Measurements from ENCODE around the gene RAP1A.

RAP1A gene

DNA sequence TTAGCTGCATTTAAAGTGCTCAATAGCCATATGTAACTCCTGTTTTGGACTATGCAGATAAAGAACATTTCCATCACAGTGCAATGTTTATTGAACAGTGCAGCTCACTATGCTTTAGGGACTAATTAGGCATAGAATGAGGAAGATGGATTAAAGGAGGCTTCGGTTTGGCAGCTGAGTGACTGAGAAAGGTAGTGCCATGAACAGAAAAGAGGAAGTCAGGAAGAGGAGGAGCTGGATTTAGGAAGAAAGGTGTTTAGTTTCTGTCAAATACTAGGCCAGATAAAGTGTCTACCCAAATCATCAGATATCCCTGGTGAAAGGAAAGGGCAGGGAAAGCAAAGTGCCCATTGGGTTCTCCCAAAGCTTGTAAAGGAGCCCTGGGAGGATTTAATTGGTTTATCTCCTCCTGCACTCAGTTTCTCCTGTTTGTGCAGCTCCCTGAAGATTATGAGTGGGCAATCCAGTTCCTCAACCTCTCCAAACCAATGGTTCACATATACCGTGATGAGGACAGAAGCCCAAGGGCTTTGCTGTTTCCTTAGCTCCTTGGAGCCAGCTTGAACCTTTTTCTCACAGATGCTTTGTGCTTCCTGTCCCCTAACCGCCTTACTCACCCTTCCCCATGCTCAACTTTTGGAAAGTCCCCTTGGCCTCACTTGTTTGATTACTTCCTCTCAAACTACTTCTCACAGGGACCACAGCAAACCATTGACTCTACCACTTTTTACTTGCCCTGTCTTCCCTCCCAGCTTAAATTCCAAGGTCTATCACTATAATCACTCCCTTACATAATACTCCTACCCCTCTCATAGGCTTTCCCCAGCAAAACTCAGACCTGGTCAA lies 3.5 kb upstream of the RAP1A start:
- 89% methylated on average over 3 of the region's 3 CpGs for WGBS
- Histone ChIP-seq H3K4me1 (ENCODE audit: insufficient read depth, low read length) (peaks cover 11% of the 10 kb centered on the region), H3K4me3 (ENCODE audit: low read length) (no peak overlapping the region), H3K9ac (ENCODE audit: low read depth, low read length) (no peak overlapping the region), H3K36me3 (ENCODE audit: insufficient read depth, low read length) (no peaks in the 10 kb centered on the region), H3K9me3 (ENCODE audit: insufficient read depth, low read depth, low read length) (no peaks in the 10 kb centered on the region), H3K27ac (ENCODE audit: low read depth, low read length) (no peak overlapping the region), H3K27me3 (ENCODE audit: insufficient read depth, low read length) (no peaks in the 10 kb centered on the region)

- Histone ChIP-seq H3K4me3 (ENCODE audit: low read length) (no peak overlapping the region), H3K36me3 (ENCODE audit: insufficient read depth, low read length) (no peaks in the 10 kb centered on the region), H3K27me3 (ENCODE audit: insufficient read depth, low read length) (no peaks in the 10 kb centered on the region), H3K4me1 (ENCODE audit: insufficient read depth, low read length) (peaks cover 16% of the 10 kb centered on the region), H3K9ac (ENCODE audit: low read depth, low read length) (no peak overlapping the region), H3K9me3 (ENCODE audit: insufficient read depth, low read depth, low read length) (no peaks in the 10 kb centered on the region), H3K27ac (ENCODE audit: low read depth, low read length) (no peak overlapping the region)
- WGBS: 89% methylated on average over 2 of the region's 2 CpGs
Observed at GRCh38 chr1:111618081-111618480, 1.5 kb upstream of the RAP1A start.

DNA sequence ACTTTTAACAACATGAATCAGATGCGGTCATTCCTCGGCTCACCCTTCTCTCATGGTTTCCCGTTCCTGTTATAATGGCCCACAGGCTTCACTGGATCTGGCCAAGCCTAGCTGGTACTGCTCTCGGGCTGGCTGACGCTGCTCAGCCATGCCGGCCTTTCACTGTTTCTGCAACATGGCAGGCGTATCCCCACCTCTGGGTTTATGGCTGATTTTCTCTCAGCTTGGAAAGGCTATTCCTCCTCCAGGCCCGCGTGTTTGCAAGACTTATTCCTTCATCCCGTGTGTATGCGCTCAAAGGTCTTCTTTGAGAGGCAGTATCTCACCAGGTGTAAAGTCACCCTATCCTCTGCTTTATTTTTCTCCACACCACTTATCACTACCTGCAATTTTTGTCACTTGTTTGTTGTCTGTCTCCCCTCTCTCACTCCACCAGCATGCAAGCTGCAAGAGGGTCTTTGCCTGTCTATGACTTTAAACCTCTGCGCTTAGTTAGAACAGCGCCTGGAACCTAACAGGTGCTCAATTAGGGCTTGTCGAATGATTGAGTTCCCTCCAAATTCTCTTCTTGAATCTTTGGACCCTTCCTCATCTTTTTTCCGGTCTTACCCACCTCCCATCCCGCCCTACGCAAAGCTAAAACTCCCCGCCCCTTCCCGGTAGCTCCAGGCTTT lies 491 bp upstream of the RAP1A start:
- Histone ChIP-seq H3K9me3 (ENCODE audit: insufficient read depth, low read depth, low read length) (no peaks in the 10 kb centered on the region), H3K27me3 (ENCODE audit: insufficient read depth, low read length) (no peaks in the 10 kb centered on the region), H3K27ac (ENCODE audit: low read depth, low read length) (no peak overlapping the region), H3K4me3 (ENCODE audit: low read length) (peak overlapping the region; percentile 60), H3K9ac (ENCODE audit: low read depth, low read length) (peak overlapping the region; percentile 56), H3K4me1 (ENCODE audit: insufficient read depth, low read length) (peaks cover 16% of the 10 kb centered on the region), H3K36me3 (ENCODE audit: insufficient read depth, low read length) (no peaks in the 10 kb centered on the region)
- 59% methylated on average over 19 of the region's 19 CpGs for WGBS

DNA sequence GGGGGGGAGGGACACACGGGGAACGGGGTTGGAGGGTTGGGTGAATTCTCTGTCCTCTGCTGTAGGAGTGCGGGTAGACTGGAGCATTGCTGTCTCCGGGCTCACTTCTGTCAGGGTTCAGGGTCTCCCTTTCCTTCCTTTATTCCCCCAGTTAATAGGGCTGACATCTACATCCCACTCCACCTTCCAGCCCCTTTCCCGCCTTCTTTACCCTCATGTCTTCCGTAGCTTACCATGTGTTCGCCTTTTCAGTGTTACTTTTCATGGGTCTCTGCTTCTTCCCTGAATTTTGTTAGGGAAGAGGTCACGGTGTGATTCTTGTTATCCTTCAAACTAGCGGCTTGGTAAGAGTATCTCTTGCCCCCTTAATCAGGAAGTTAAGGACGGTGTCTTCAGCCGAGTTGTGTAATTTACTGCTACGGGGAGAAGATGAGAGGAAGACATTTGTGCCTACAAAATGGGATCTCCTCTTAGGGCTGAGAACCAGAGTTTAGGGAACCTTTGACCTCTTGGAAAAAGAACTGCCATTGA lies 917 bp downstream of the RAP1A start:
- H3K9me3 ChIP-seq (ENCODE audit: insufficient read depth, low read depth, low read length): no peaks in the 10 kb centered on the region
- 3% methylated on average over 10 of the region's 12 CpGs for WGBS
- no peaks in the 10 kb centered on the region for H3K27me3 ChIP-seq (ENCODE audit: insufficient read depth, low read length)
- peaks cover 16% of the 10 kb centered on the region for H3K4me1 ChIP-seq (ENCODE audit: insufficient read depth, low read length)
- peak overlapping the region; percentile 60; the same call in 1 of the 2 replicates for H3K9ac ChIP-seq (ENCODE audit: low read depth, low read length)
- H3K4me3 ChIP-seq (ENCODE audit: low read length): peak overlapping the region; percentile 87
- no peaks in the 10 kb centered on the region for H3K36me3 ChIP-seq (ENCODE audit: insufficient read depth, low read length)
- no peak overlapping the region for H3K27ac ChIP-seq (ENCODE audit: low read depth, low read length)

DNA sequence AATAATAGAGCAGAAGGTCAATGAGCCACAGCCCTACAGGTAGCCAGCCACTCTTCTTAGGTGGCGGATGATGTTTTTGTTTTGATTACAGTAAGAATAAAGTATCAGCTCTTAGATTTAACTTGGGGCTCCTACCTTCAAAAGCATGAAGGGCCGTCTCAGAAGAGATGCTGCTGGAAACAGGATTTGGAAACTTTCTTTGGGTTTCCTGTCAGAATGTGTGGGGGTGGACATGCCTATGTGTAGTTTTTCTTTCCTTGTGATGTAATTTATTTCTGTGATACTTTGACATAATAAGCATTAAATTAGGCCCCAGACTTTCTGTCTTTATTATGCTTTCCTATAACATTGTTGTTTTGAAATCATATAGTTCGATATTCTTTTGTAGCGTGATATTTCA lies 1.5 kb downstream of the RAP1A start:
- Histone ChIP-seq H3K9me3 (ENCODE audit: insufficient read depth, low read depth, low read length) (no peaks in the 10 kb centered on the region), H3K4me1 (ENCODE audit: insufficient read depth, low read length) (peaks cover 16% of the 10 kb centered on the region), H3K27ac (ENCODE audit: low read depth, low read length) (no peak overlapping the region), H3K9ac (ENCODE audit: low read depth, low read length) (peak overlapping the region; percentile 60; the same call in 1 of the 2 replicates), H3K36me3 (ENCODE audit: insufficient read depth, low read length) (no peaks in the 10 kb centered on the region), H3K4me3 (ENCODE audit: low read length) (peak overlapping the region; percentile 87), H3K27me3 (ENCODE audit: insufficient read depth, low read length) (no peaks in the 10 kb centered on the region)
- WGBS: 84% methylated on average over 4 of the region's 4 CpGs

DNA sequence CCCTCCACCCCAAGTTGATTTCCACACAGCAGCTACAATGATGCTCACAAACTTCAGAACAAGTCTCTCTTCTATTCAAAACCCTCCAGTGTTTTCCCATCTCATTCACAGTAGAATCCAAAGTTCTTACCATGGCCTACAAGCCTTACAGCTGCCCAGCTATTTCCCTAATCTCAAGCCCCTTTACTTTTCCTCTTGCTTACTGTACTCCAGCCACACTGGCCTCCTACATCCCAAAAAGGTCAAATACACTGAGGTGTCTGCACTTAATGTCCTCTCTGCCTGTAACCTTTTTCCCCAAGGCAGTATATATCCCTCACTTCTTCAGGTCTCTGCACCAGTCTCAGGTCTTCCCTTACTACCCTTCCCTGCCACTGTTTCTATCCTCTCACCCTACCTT lies 2.6 kb downstream of the RAP1A start:
- no peak overlapping the region for H3K9ac ChIP-seq (ENCODE audit: low read depth, low read length)
- no peak overlapping the region for H3K4me3 ChIP-seq (ENCODE audit: low read length)
- no peaks in the 10 kb centered on the region for H3K27me3 ChIP-seq (ENCODE audit: insufficient read depth, low read length)
- H3K36me3 ChIP-seq (ENCODE audit: insufficient read depth, low read length): no peaks in the 10 kb centered on the region
- H3K27ac ChIP-seq (ENCODE audit: low read depth, low read length): no peak overlapping the region
- H3K4me1 ChIP-seq (ENCODE audit: insufficient read depth, low read length): peaks cover 16% of the 10 kb centered on the region
- no peaks in the 10 kb centered on the region for H3K9me3 ChIP-seq (ENCODE audit: insufficient read depth, low read depth, low read length)

- Histone ChIP-seq H3K4me3 (ENCODE audit: low read length) (no peak overlapping the region), H3K4me1 (ENCODE audit: insufficient read depth, low read length) (peaks cover 30% of the 10 kb centered on the region)
- no CpG with 5 or more reads among the region's 2 CpGs for WGBS
Observed at GRCh38 chr1:111624382-111624781, 4.8 kb downstream of the RAP1A start.

GRCh38 chr1:111625276-111625675 lies 5.7 kb downstream of the RAP1A start:
- no peak overlapping the region for H3K4me3 ChIP-seq (ENCODE audit: low read length)

More at GRCh38 chr1:111624382-111624781, 4.8 kb downstream of the RAP1A start:
- Histone ChIP-seq H3K27me3 (ENCODE audit: insufficient read depth, low read length) (no peaks in the 10 kb centered on the region), H3K36me3 (ENCODE audit: insufficient read depth, low read length) (no peaks in the 10 kb centered on the region), H3K9ac (ENCODE audit: low read depth, low read length) (no peak overlapping the region), H3K9me3 (ENCODE audit: insufficient read depth, low read depth, low read length) (no peaks in the 10 kb centered on the region), H3K27ac (ENCODE audit: low read depth, low read length) (no peak overlapping the region)

GRCh38 chr1:111628153-111628552 lies 8.6 kb downstream of the RAP1A start:
- H3K9ac ChIP-seq (ENCODE audit: low read depth, low read length): no peak overlapping the region
- 94% methylated on average over 1 of the region's 2 CpGs for WGBS
- no peaks in the 10 kb centered on the region for H3K9me3 ChIP-seq (ENCODE audit: insufficient read depth, low read depth, low read length)
- H3K4me1 ChIP-seq (ENCODE audit: insufficient read depth, low read length): peaks cover 20% of the 10 kb centered on the region
- H3K36me3 ChIP-seq (ENCODE audit: insufficient read depth, low read length): no peaks in the 10 kb centered on the region
- no peak overlapping the region for H3K27ac ChIP-seq (ENCODE audit: low read depth, low read length)
- H3K4me3 ChIP-seq (ENCODE audit: low read length): no peak overlapping the region
- H3K27me3 ChIP-seq (ENCODE audit: insufficient read depth, low read length): no peaks in the 10 kb centered on the region

More at GRCh38 chr1:111625276-111625675, 5.7 kb downstream of the RAP1A start:
- WGBS: no CpG with 5 or more reads among the region's 1 CpG
- Histone ChIP-seq H3K4me1 (ENCODE audit: insufficient read depth, low read length) (peaks cover 30% of the 10 kb centered on the region), H3K9ac (ENCODE audit: low read depth, low read length) (no peak overlapping the region), H3K27ac (ENCODE audit: low read depth, low read length) (no peak overlapping the region), H3K27me3 (ENCODE audit: insufficient read depth, low read length) (no peaks in the 10 kb centered on the region), H3K36me3 (ENCODE audit: insufficient read depth, low read length) (no peaks in the 10 kb centered on the region), H3K9me3 (ENCODE audit: insufficient read depth, low read depth, low read length) (no peaks in the 10 kb centered on the region)

- peaks cover 20% of the 10 kb centered on the region for H3K4me1 ChIP-seq (ENCODE audit: insufficient read depth, low read length)
- H3K36me3 ChIP-seq (ENCODE audit: insufficient read depth, low read length): no peaks in the 10 kb centered on the region
- H3K9ac ChIP-seq (ENCODE audit: low read depth, low read length): no peak overlapping the region
- H3K27ac ChIP-seq (ENCODE audit: low read depth, low read length): no peak overlapping the region
- no peak overlapping the region for H3K4me3 ChIP-seq (ENCODE audit: low read length)
- H3K9me3 ChIP-seq (ENCODE audit: insufficient read depth, low read depth, low read length): no peaks in the 10 kb centered on the region
- 95% methylated on average over 3 of the region's 4 CpGs for WGBS
- H3K27me3 ChIP-seq (ENCODE audit: insufficient read depth, low read length): no peaks in the 10 kb centered on the region
Observed at GRCh38 chr1:111629190-111629954, 9.8 kb downstream of the RAP1A start.

GRCh38 chr1:111630567-111630966 lies 11.0 kb downstream of the RAP1A start:
- H3K4me3 ChIP-seq (ENCODE audit: low read length): no peak overlapping the region
- no peak overlapping the region for H3K27ac ChIP-seq (ENCODE audit: low read depth, low read length)
- no peaks in the 10 kb centered on the region for H3K36me3 ChIP-seq (ENCODE audit: insufficient read depth, low read length)
- H3K4me1 ChIP-seq (ENCODE audit: insufficient read depth, low read length): peaks cover 21% of the 10 kb centered on the region
- H3K9ac ChIP-seq (ENCODE audit: low read depth, low read length): no peak overlapping the region
- no peaks in the 10 kb centered on the region for H3K27me3 ChIP-seq (ENCODE audit: insufficient read depth, low read length)
- WGBS: 96% methylated on average over 2 of the region's 2 CpGs
- H3K9me3 ChIP-seq (ENCODE audit: insufficient read depth, low read depth, low read length): no peaks in the 10 kb centered on the region
